CD14-positive monocyte (primary cell): Measurements from ENCODE around the gene GRK4. TPM values are rescaled to one million over a fixed set of nuclear protein-coding genes. Genes with fewer than 3 reads are reported as not detected.

Source experiments
- DNase-seq, 3 donors: peaks; one replicate each; pipeline ENCODE4 v3.0.0-alpha.2; 2011 to 2022
- H2AFZ ChIP-seq: 2 replicates; pipeline ENCODE4 v1.6.0; 2012; ENCODE audit warnings: mild to moderate bottlenecking, low read depth, low read length, inconsistent platforms; ENCODE audit not compliant: insufficient read depth, poor library complexity, severe bottlenecking
- H3K27ac ChIP-seq, 2 donors: 1 replicate in 1 of 2; 2 replicates in 1 of 2; pipeline ENCODE4 v1.5.1; 2012 to 2013; ENCODE audit warnings: low read length in 2 of 2, control low read depth in 1 of 2, inconsistent platforms in 1 of 2, low read depth in 1 of 2, mild to moderate bottlenecking in 1 of 2
- H3K27me3 ChIP-seq, 2 donors: one replicate each; pipeline versions ENCODE4 v1.6.0 to v1.6.1; 2011 to 2013; ENCODE audit warnings: low read length in 2 of 2; ENCODE audit not compliant: control insufficient read depth in 2 of 2, insufficient read depth in 2 of 2
- H3K36me3 ChIP-seq, 2 donors: replicated peaks in 1 of 2; 1 replicate in 1 of 2; 2 replicates in 1 of 2; pipeline versions ENCODE4 v1.5.1 to v1.6.1; 2012 to 2013; ENCODE audit warnings: low read length in 2 of 2, control low read depth in 1 of 2, inconsistent platforms in 1 of 2, mild to moderate bottlenecking in 1 of 2; ENCODE audit not compliant: insufficient read depth in 2 of 2, control insufficient read depth in 1 of 2
- H3K4me1 ChIP-seq, 2 donors: 1 replicate in 1 of 2; 2 replicates in 1 of 2; pipeline versions ENCODE4 v1.5.1 to v1.6.1; 2012 to 2013; ENCODE audit warnings: low read length in 2 of 2, control low read depth in 1 of 2, inconsistent platforms in 1 of 2, mild to moderate bottlenecking in 1 of 2, moderate library complexity in 1 of 2; ENCODE audit not compliant: insufficient read depth in 2 of 2, control insufficient read depth in 1 of 2
- H3K4me2 ChIP-seq: replicated peaks from 2 replicates; pipeline ENCODE3; 2012; ENCODE audit warnings: low read length, moderate library complexity, mild to moderate bottlenecking; ENCODE audit not compliant: poor library complexity, severe bottlenecking; ENCODE audit errors: extremely low read depth
- H3K4me3 ChIP-seq, 3 experiments: fragments of 200-600 bp in 1 of 3; sonication (generic) in 1 of 3; replicated peaks in 1 of 3; 1 replicate in 2 of 3; 2 replicates in 1 of 3; pipeline ENCODE4 v1.5.1; 2011 to 2013; ENCODE audit warnings: low read length in 3 of 3, mild to moderate bottlenecking in 3 of 3, control low read depth in 2 of 3, low read depth in 2 of 3, inconsistent platforms in 1 of 3, moderate library complexity in 1 of 3
- H3K79me2 ChIP-seq: 2 replicates; pipeline ENCODE4 v1.6.0; 2012; ENCODE audit warnings: mild to moderate bottlenecking, control low read depth, inconsistent platforms, low read length, moderate library complexity; ENCODE audit not compliant: insufficient read depth
- H3K9ac ChIP-seq: 2 replicates; pipeline ENCODE4 v1.6.0; 2017; ENCODE audit warnings: low read length, mild to moderate bottlenecking; ENCODE audit not compliant: insufficient read depth, poor library complexity, severe bottlenecking
- H3K9me3 ChIP-seq, 2 donors: replicated peaks in 1 of 2; 1 replicate in 1 of 2; 2 replicates in 1 of 2; pipeline versions ENCODE4 v1.5.1 to v1.6.1; 2012 to 2013; ENCODE audit warnings: low read length in 2 of 2, control low read depth in 1 of 2; ENCODE audit not compliant: control insufficient read depth in 1 of 2, insufficient read depth in 1 of 2
- H4K20me1 ChIP-seq: 2 replicates; pipeline ENCODE4 v1.6.0; 2012; ENCODE audit warnings: mild to moderate bottlenecking, low read length, control low read depth, moderate library complexity; ENCODE audit not compliant: insufficient read depth
- H3K27ac Mint-ChIP-seq, 7 donors: one replicate each; pipeline ENCODE4 v1.8.0; 2020; ENCODE audit warnings: mild to moderate bottlenecking in 7 of 7, mixed read lengths in 7 of 7, moderate library complexity in 6 of 7, inconsistent platforms in 2 of 7
- H3K27me3 Mint-ChIP-seq, 3 donors: one replicate each; pipeline ENCODE4 v1.8.0; 2021 to 2022; ENCODE audit warnings: low read depth in 3 of 3, mild to moderate bottlenecking in 3 of 3, mixed read lengths in 3 of 3, moderate library complexity in 3 of 3, inconsistent platforms in 1 of 3
- H3K36me3 Mint-ChIP-seq, 2 donors: one replicate each; pipeline ENCODE4 v1.8.0; 2020; ENCODE audit warnings: mixed read lengths in 2 of 2, inconsistent platforms in 1 of 2, mild to moderate bottlenecking in 1 of 2
- H3K4me1 Mint-ChIP-seq: one replicate; pipeline ENCODE4 v1.8.0; 2020; ENCODE audit warnings: mild to moderate bottlenecking, mixed read lengths
- H3K4me3 Mint-ChIP-seq, 2 donors: one replicate each; pipeline ENCODE4 v1.8.0; 2020; ENCODE audit warnings: mild to moderate bottlenecking in 2 of 2, mixed read lengths in 2 of 2, moderate library complexity in 1 of 2
- H3K9me3 Mint-ChIP-seq, 7 donors: one replicate each; pipeline ENCODE4 v1.8.0; 2020 to 2022; ENCODE audit warnings: mixed read lengths in 7 of 7, mild to moderate bottlenecking in 6 of 7, moderate library complexity in 6 of 7, inconsistent platforms in 2 of 7
- WGBS: methylation state at CpG from one replicate; pipeline ENCODE4 v1.1.5; 2013; ENCODE audit warnings: missing lambda C conversion rate; ENCODE audit not compliant: insufficient coverage; 5-methylcytosine and 5-hydroxymethylcytosine counted together
- intact Hi-C, 2 donors: fragments of 100-400 bp; cut with micrococcal nuclease; formaldehyde crosslinking; loops; one replicate each; pipeline versions ENCODE4 v1.15.0 to v1.15.1; 2023
- polyA plus RNA-seq, 3 donors: library from polyadenylated mRNA; depleted of rRNA in 1 of 3; unstranded in 2 of 3; stranded (reverse) in 1 of 3; fragments of 300-500 nt in 2 of 3; fragments of >200 nt in 1 of 3; fragmentation: Illumina TruSeq in 2 of 3; gene quantifications; 1 replicate in 2 of 3; 2 replicates in 1 of 3; pipeline ENCODE4 v1.2.3, GENCODE V29; 2012 to 2021
- TF ChIP-seq, protein P1 (sequence below): fragments of 200-600 bp; IDR thresholded peaks from one replicate; pipeline ENCODE4 v1.8.0; 2022; ENCODE audit warnings: antibody characterized with exemption, mild to moderate bottlenecking

GRK4 gene
- polyA plus RNA-seq, 3 donors = 1.1 to 1.2 (median 1.2) TPM

GRCh38 chr4:3043282-3044020 is 80.1 kb downstream of the GRK4 start:
- H3K4me1 Mint-ChIP-seq = peaks cover 53% of the 10 kb centered on the region
- WGBS = 96% methylated on average over 5 of the region's 11 CpGs
- DNase-seq = peak in 2 of 3 donors; percentile 30 to 46
- H3K9me3 Mint-ChIP-seq = peaks cover 0 to 5% (median 3%) of the 10 kb centered on the region in 7 donors
- no peaks in the 10 kb centered on the region for H3K36me3 ChIP-seq
- intact Hi-C loops = no loop called here
- TF ChIP-seq, protein P1, sequence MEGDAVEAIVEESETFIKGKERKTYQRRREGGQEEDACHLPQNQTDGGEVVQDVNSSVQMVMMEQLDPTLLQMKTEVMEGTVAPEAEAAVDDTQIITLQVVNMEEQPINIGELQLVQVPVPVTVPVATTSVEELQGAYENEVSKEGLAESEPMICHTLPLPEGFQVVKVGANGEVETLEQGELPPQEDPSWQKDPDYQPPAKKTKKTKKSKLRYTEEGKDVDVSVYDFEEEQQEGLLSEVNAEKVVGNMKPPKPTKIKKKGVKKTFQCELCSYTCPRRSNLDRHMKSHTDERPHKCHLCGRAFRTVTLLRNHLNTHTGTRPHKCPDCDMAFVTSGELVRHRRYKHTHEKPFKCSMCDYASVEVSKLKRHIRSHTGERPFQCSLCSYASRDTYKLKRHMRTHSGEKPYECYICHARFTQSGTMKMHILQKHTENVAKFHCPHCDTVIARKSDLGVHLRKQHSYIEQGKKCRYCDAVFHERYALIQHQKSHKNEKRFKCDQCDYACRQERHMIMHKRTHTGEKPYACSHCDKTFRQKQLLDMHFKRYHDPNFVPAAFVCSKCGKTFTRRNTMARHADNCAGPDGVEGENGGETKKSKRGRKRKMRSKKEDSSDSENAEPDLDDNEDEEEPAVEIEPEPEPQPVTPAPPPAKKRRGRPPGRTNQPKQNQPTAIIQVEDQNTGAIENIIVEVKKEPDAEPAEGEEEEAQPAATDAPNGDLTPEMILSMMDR = no peak
- peaks cover 13% of the 10 kb centered on the region for H3K79me2 ChIP-seq
- H3K4me1 ChIP-seq = peaks cover 45 to 70% of the 10 kb centered on the region in 2 donors
- peak overlapping the region in 2 of 7 donors; percentile 19 to 46 for H3K27ac Mint-ChIP-seq
- no peaks in the 10 kb centered on the region for H3K27me3 ChIP-seq
- no peak overlapping the region for H2AFZ ChIP-seq
- H3K27me3 Mint-ChIP-seq = peaks cover 4 to 22% (median 14%) of the 10 kb centered on the region in 3 donors
- H4K20me1 ChIP-seq = no peaks in the 10 kb centered on the region
- H3K27ac ChIP-seq = no peak overlapping the region
- H3K9me3 ChIP-seq = peaks cover 0 to 5% of the 10 kb centered on the region in 2 donors
- H3K9ac ChIP-seq = no peak overlapping the region
- H3K4me2 ChIP-seq = no peak overlapping the region
- H3K4me3 Mint-ChIP-seq = no peak overlapping the region
- H3K4me3 ChIP-seq = no peak overlapping the region
- H3K36me3 Mint-ChIP-seq = no peaks in the 10 kb centered on the region

GRCh38 chr4:3044870-3045819 is 81.8 kb downstream of the GRK4 start:
- Histone ChIP-seq H3K4me3 (peak overlapping the region in 1 of 3 experiments; percentile 42), H3K9me3 (peaks cover 0 to 5% of the 10 kb centered on the region in 2 donors), H3K4me1 (peaks cover 43 to 66% of the 10 kb centered on the region in 2 donors), H3K4me2 (peak overlapping the region; percentile 48), H3K9ac (peak overlapping the region; percentile 52), H3K79me2 (peaks cover 13% of the 10 kb centered on the region), H4K20me1 (no peaks in the 10 kb centered on the region), H3K27me3 (no peaks in the 10 kb centered on the region), H3K27ac (peak overlapping the region; percentile 6 to 92), H3K36me3 (no peaks in the 10 kb centered on the region), H2AFZ (no peak overlapping the region)
- 35% methylated on average over 10 of the region's 22 CpGs for WGBS
- intact Hi-C loops = loop anchor here in 1 of 2 donors (5.0 kb wide), 1 partner anchor 83 kb away; the partner anchor contains the start of genes GRK4 and NOP14
- peak overlapping the region; percentile 92 to 97 (median 94) for H3K27ac Mint-ChIP-seq
- H3K27me3 Mint-ChIP-seq = peaks cover 0 to 12% (median 4%) of the 10 kb centered on the region in 3 donors
- peaks cover 0 to 5% (median 3%) of the 10 kb centered on the region in 7 donors for H3K9me3 Mint-ChIP-seq
- peak; percentile 95 to 97 (median 97) for DNase-seq
- peak overlapping the region; percentile 56 to 75 for H3K4me3 Mint-ChIP-seq
- TF ChIP-seq, protein P1 = no peak
- peaks cover 0 to 2% of the 10 kb centered on the region in 2 donors for H3K36me3 Mint-ChIP-seq
- peaks cover 50% of the 10 kb centered on the region for H3K4me1 Mint-ChIP-seq
